IPS-NIHi7 (cell line): Measurements from ENCODE around the gene PTCRA.
"Not testable (repeated sequence)": the region's sequence is repeated elsewhere in the genome, so short reads cannot be mapped to it uniquely, and the experiment has no call there.

Experiments used
- DNase-seq: peaks from one replicate; pipeline ENCODE4 v3.0.0; 2012; ENCODE audit warnings: mixed read lengths; ENCODE audit errors: extremely low spot score

PTCRA gene

GRCh38 chr6:42940493-42941045 is 24.7 kb downstream of the PTCRA start:
- no peak for DNase-seq

GRCh38 chr6:42941356-42941755 is 25.5 kb downstream of the PTCRA start:
- DNase-seq, result not testable (repeated sequence)

GRCh38 chr6:42942444-42942843 is 26.6 kb downstream of the PTCRA start:
- no peak for DNase-seq

GRCh38 chr6:42947950-42948349 is 32.1 kb downstream of the PTCRA start:
- DNase-seq, result no peak

GRCh38 chr6:42952389-42952788 is 36.5 kb downstream of the PTCRA start:
- DNase-seq, result no peak

- not testable (repeated sequence) for DNase-seq
These were observed 38.6 kb downstream of the PTCRA start for GRCh38 chr6:42954405-42954804.

GRCh38 chr6:42958125-42958524 is 42.3 kb downstream of the PTCRA start:
- DNase-seq, result no peak

GRCh38 chr6:42959917-42960242 is 44.0 kb downstream of the PTCRA start:
- no peak for DNase-seq

GRCh38 chr6:42960243-42961019 is 44.6 kb downstream of the PTCRA start, which contains the start of gene GNMT:
Gene GNMT (plus strand): TSS chr6:42960754. CDS start chr6:42960768, 14 bp downstream.
- DNase-seq, result peak; percentile 88

- no peak for DNase-seq
These were observed 45.2 kb downstream of the PTCRA start for GRCh38 chr6:42961020-42961470.

- DNase-seq, result no peak
These were observed 46.2 kb downstream of the PTCRA start for GRCh38 chr6:42962096-42962495.

- no peak for DNase-seq
These were observed 46.8 kb downstream of the PTCRA start for GRCh38 chr6:42962502-42963178.

GRCh38 chr6:42963179-42963854 is 47.5 kb downstream of the PTCRA start:
- DNase-seq, result no peak

GRCh38 chr6:42963855-42964605 is 48.2 kb downstream of the PTCRA start:
- DNase-seq, result peak; percentile 84

GRCh38 chr6:42966571-42966970 is 50.7 kb downstream of the PTCRA start:
- DNase-seq, result no peak

GRCh38 chr6:42967228-42967627 is 51.4 kb downstream of the PTCRA start:
- DNase-seq, result no peak

- DNase-seq, result no peak
These were observed 52.4 kb downstream of the PTCRA start for GRCh38 chr6:42968126-42968701.

GRCh38 chr6:42968783-42969182 is 52.9 kb downstream of the PTCRA start:
- no peak for DNase-seq

- DNase-seq, result no peak
These were observed 53.6 kb downstream of the PTCRA start for GRCh38 chr6:42969431-42969830.

- DNase-seq, result no peak
These were observed 54.1 kb downstream of the PTCRA start for GRCh38 chr6:42969934-42970333.
